H1 (cell line): ENCODE measurements around the gene CAV3. TPM values are rescaled to one million over a fixed set of nuclear protein-coding genes. Genes with fewer than 3 reads are reported as not detected.

Source experiments
- ATF3 ChIP-seq: IDR thresholded peaks from 2 replicates; pipeline ENCODE4 v1.6.1; 2011; ENCODE audit warnings: low read depth, mild to moderate bottlenecking, low read length; ENCODE audit not compliant: insufficient read depth
- SIX5 ChIP-seq: IDR thresholded peaks from 2 replicates; pipeline ENCODE4 v1.6.1; 2011; ENCODE audit warnings: mild to moderate bottlenecking, low read depth, low read length
- polyA plus RNA-seq, 7 experiments: library from polyadenylated mRNA; depleted of rRNA in 3 of 7; stranded (reverse) in 5 of 7; unstranded in 2 of 7; fragments of >200 nt in 5 of 7; fragments of 200-250 nt in 2 of 7; gene quantifications; 1 replicate in 5 of 7; 2 replicates in 1 of 7; 4 replicates in 1 of 7; pipeline versions ENCODE4 v1.2.1 to v1.2.3, GENCODE V29; 2011 to 2013; ENCODE audit warnings: missing spikeins in 2 of 7, mixed read lengths in 2 of 7
- total RNA-seq: library from RNA; stranded (reverse); fragmentation: NEBNext Ultra II Directional; extraction: Animal tissue kit (Norgen Biotek cat#: 25700); gene quantifications from 2 replicates; pipeline ENCODE4 v1.2.1, GENCODE V29; 2021

CAV3 gene
- total and polyA plus RNA-seq, 2 of the 8 experiments (the other 6 are each of a cell fraction or from before 2014, with no cell fraction given): not detected

GRCh38 chr3:8739757-8740504 lies 6.3 kb downstream of the CAV3 start (continued):
- TF ChIP-seq SIX5 (no peak), ATF3 (no peak)
